Chondrocyte (in vitro differentiated cells): ENCODE data around the gene TCP11. TPM values are rescaled to one million over a fixed set of nuclear protein-coding genes. Genes with fewer than 3 reads are reported as not detected.

Source experiments
- DNase-seq: peaks from one replicate; pipeline ENCODE4 v3.0.0; 2021; ENCODE audit warnings: mixed read lengths, low spot score
- H3K27ac Mint-ChIP-seq: one replicate; pipeline ENCODE4 v1.8.0; 2021; ENCODE audit warnings: mild to moderate bottlenecking, moderate library complexity, mixed read lengths; ENCODE audit not compliant: unreplicated experiment
- H3K27me3 Mint-ChIP-seq: 2 replicates; pipeline ENCODE4 v1.8.0; 2021; ENCODE audit warnings: low read depth, mixed read lengths
- H3K36me3 Mint-ChIP-seq: 2 replicates; pipeline ENCODE4 v1.8.0; 2021; ENCODE audit warnings: low read depth, mixed read lengths
- H3K4me1 Mint-ChIP-seq: 2 replicates; pipeline ENCODE4 v1.8.0; 2021; ENCODE audit warnings: low read depth, mild to moderate bottlenecking, mixed read lengths
- H3K4me3 Mint-ChIP-seq: one replicate; pipeline ENCODE4 v1.8.0; 2021; ENCODE audit warnings: mild to moderate bottlenecking, moderate library complexity, mixed read lengths; ENCODE audit not compliant: unreplicated experiment
- H3K9me3 Mint-ChIP-seq: 2 replicates; pipeline ENCODE4 v1.8.0; 2021; ENCODE audit warnings: low read depth, mixed read lengths
- CTCF ChIP-seq: fragments of 200-600 bp; sonication (generic); IDR thresholded peaks from 2 replicates; pipeline ENCODE4 v1.5.0; 2021; ENCODE audit warnings: antibody characterized with exemption, mild to moderate bottlenecking, moderate library complexity
- total RNA-seq: library from RNA; stranded (reverse); gene quantifications from 3 replicates; pipeline ENCODE4 v1.2.1, GENCODE V29; 2021

Gene TCP11
- total RNA-seq, 1 donor from 2014 or later = not detected

GRCh38 chr6:35181308-35181932 lies 40.3 kb upstream of the TCP11 start:
- no peaks in the 10 kb centered on the region for H3K27me3 Mint-ChIP-seq
- DNase-seq = no peak
- no peaks in the 10 kb centered on the region for H3K9me3 Mint-ChIP-seq
- H3K27ac Mint-ChIP-seq = peak overlapping the region; percentile 91
- H3K4me1 Mint-ChIP-seq = peaks cover 86% of the 10 kb centered on the region
- H3K36me3 Mint-ChIP-seq = no peaks in the 10 kb centered on the region
- TF ChIP-seq CTCF = no peak
- no peak overlapping the region for H3K4me3 Mint-ChIP-seq

DNA sequence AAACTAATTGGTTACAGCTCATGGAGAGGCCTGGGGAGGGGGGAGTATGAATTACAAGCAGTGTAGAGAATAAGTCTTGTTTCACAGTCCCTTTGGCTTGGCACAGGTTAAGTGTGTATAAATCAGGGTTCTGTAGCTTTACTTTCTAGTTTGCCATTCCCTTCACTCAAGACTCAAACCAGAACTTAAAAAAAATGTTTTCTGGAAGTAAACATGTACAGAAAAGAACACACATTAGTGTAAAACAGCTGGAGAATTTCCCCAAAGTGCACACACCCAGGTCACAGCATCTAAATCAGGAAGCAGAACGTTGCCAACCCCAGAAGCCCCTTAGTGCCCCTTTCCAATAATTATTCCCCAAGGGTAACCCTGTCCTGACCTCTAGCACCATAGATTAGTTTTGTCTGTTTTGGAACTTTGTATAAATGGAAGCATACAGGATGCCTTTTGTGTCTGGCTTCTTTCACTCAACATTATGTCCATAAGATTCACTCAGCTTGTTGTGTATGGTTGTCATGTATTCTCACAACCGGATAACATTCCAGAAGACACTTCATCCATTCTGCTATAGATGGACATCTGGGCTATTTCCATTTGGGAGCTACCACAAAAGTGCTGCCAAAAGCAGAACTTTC lies 38.9 kb upstream of the TCP11 start:
- Mint-ChIP-seq H3K9me3 (no peaks in the 10 kb centered on the region), H3K27ac (no peak overlapping the region), H3K4me1 (peaks cover 76% of the 10 kb centered on the region), H3K4me3 (no peak overlapping the region), H3K27me3 (no peaks in the 10 kb centered on the region), H3K36me3 (no peaks in the 10 kb centered on the region)
- DNase-seq = no peak
- TF ChIP-seq CTCF = no peak

GRCh38 chr6:35178932-35179832 lies 38.0 kb upstream of the TCP11 start:
- Mint-ChIP-seq H3K4me1 (peaks cover 68% of the 10 kb centered on the region), H3K4me3 (no peak overlapping the region), H3K27ac (peak overlapping the region; percentile 5), H3K36me3 (no peaks in the 10 kb centered on the region), H3K9me3 (no peaks in the 10 kb centered on the region), H3K27me3 (no peaks in the 10 kb centered on the region)
- no peak for TF ChIP-seq CTCF
- DNase-seq = no peak

DNA sequence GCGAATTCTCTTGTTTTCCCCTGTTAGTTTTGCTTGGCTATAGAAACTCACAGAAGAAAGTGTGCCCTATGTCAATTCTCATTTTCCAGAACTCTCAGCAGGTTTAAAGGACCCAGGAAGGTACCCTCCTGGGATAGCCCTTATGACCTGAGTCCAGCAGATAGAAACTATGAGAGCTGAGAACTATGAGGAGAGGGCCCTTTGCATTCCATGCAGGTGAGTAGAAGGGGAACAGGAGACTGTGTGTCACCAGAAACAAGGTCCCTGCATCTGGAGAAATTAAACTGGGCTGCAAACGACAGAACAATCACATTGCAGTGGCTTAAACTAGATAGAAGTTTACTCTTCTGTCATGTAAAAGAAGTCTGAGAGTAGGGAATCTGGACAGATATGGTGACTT lies 36.9 kb upstream of the TCP11 start:
- Mint-ChIP-seq H3K4me1 (peaks cover 60% of the 10 kb centered on the region), H3K27me3 (no peaks in the 10 kb centered on the region), H3K9me3 (no peaks in the 10 kb centered on the region), H3K4me3 (no peak overlapping the region), H3K36me3 (no peaks in the 10 kb centered on the region), H3K27ac (no peak overlapping the region)
- no peak for DNase-seq
- no peak for TF ChIP-seq CTCF

DNA sequence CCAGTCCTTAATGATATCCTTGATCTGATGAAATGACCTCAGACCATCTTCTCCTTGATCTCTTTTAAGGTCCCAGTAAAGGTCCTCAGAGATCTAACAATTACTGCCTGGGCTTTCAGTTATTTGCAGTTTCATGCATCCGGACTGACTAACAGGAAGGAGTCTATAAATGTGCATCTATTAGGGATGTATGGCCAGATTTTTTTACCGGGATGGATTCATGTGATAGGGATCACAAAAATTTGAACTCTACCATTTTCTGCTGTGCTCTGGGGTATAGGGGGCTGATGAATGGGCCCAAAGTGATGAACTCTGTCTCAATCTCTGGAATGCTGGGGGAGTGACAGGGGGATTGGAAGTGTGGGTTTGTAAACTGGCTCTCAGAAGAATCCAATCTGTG lies 36.5 kb upstream of the TCP11 start:
- H3K27ac Mint-ChIP-seq = peak overlapping the region; percentile 42
- no peak overlapping the region for H3K4me3 Mint-ChIP-seq
- H3K9me3 Mint-ChIP-seq = no peaks in the 10 kb centered on the region
- H3K36me3 Mint-ChIP-seq = no peaks in the 10 kb centered on the region
- H3K27me3 Mint-ChIP-seq = no peaks in the 10 kb centered on the region
- no peak for DNase-seq
- TF ChIP-seq CTCF = no peak
- peaks cover 57% of the 10 kb centered on the region for H3K4me1 Mint-ChIP-seq
